Natural killer cell treated with Interleukin-12 subunit alpha and Interleukin-12 subunit beta and Interleukin-15 and Interleukin-18, amount 100 ng/mL, for 72 hours (primary cell): ENCODE results near the gene AGAP3. TPM values are rescaled to one million over a fixed set of nuclear protein-coding genes. Genes with fewer than 3 reads are reported as not detected.

Source experiments
- ATAC-seq, 2 donors: fragments of 150-1000 bp; cut with Tn5 transposase in 1 of 2; sonication (Bioruptor Pico), chemical (Tn5 transposase) in 1 of 2; 2 replicates each; pipeline ENCODE4 v1.10.0; 2021
- DNase-seq: peaks from one replicate; pipeline ENCODE4 v3.0.0; 2022; ENCODE audit warnings: low spot score
- H3K27ac Mint-ChIP-seq, 2 donors: 1 replicate in 1 of 2; 2 replicates in 1 of 2; pipeline ENCODE4 v1.8.0; 2022; ENCODE audit warnings: mixed read lengths in 2 of 2, mild to moderate bottlenecking in 1 of 2, moderate library complexity in 1 of 2
- H3K27me3 Mint-ChIP-seq, 2 donors: 1 replicate in 1 of 2; 2 replicates in 1 of 2; pipeline ENCODE4 v1.8.0; 2022; ENCODE audit warnings: mixed read lengths in 2 of 2
- H3K36me3 Mint-ChIP-seq: one replicate; pipeline ENCODE4 v1.8.0; 2022; ENCODE audit warnings: mixed read lengths
- H3K4me1 Mint-ChIP-seq, 2 donors: 1 replicate in 1 of 2; 2 replicates in 1 of 2; pipeline ENCODE4 v1.8.0; 2022; ENCODE audit warnings: low read depth in 2 of 2, mixed read lengths in 2 of 2, mild to moderate bottlenecking in 1 of 2
- H3K4me3 Mint-ChIP-seq: one replicate; pipeline ENCODE4 v1.8.0; 2022; ENCODE audit warnings: mixed read lengths
- H3K9me3 Mint-ChIP-seq: 2 replicates; pipeline ENCODE4 v1.8.0; 2022; ENCODE audit warnings: mixed read lengths
- total RNA-seq, 2 donors: library from RNA; stranded (reverse); gene quantifications; one replicate each; pipeline ENCODE4 v1.2.3, GENCODE V29; 2022

AGAP3 gene
- total RNA-seq, 2 donors from 2014 or later, result 28.4 to 101 TPM

DNA sequence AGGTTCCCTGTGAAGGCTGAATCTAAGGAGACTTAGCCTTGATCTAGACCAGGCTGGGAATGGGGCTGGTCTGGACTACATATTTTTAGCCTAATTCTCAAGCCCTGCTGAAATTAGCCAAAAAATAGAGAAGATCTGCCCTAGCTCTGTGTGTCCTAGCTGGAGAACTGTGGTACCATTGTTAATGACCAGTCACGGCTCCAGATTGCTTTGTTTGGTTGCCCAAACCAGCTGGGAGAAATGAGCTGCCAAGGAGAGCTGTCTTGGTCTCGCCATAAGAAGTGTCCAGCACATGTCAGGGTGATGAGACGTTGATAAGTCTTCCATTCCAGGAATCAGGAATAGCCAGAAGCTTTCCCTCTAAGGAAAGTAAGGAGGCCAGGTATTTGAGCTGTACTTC, 60.5 kb downstream of the AGAP3 start:
- no peak for ATAC-seq
- no peak for DNase-seq
- Mint-ChIP-seq H3K4me1 (no peaks in the 10 kb centered on the region), H3K9me3 (no peaks in the 10 kb centered on the region), H3K27ac (no peak overlapping the region), H3K36me3 (no peaks in the 10 kb centered on the region), H3K4me3 (no peak overlapping the region), H3K27me3 (peaks cover 0 to 9% of the 10 kb centered on the region in 2 donors)

DNA sequence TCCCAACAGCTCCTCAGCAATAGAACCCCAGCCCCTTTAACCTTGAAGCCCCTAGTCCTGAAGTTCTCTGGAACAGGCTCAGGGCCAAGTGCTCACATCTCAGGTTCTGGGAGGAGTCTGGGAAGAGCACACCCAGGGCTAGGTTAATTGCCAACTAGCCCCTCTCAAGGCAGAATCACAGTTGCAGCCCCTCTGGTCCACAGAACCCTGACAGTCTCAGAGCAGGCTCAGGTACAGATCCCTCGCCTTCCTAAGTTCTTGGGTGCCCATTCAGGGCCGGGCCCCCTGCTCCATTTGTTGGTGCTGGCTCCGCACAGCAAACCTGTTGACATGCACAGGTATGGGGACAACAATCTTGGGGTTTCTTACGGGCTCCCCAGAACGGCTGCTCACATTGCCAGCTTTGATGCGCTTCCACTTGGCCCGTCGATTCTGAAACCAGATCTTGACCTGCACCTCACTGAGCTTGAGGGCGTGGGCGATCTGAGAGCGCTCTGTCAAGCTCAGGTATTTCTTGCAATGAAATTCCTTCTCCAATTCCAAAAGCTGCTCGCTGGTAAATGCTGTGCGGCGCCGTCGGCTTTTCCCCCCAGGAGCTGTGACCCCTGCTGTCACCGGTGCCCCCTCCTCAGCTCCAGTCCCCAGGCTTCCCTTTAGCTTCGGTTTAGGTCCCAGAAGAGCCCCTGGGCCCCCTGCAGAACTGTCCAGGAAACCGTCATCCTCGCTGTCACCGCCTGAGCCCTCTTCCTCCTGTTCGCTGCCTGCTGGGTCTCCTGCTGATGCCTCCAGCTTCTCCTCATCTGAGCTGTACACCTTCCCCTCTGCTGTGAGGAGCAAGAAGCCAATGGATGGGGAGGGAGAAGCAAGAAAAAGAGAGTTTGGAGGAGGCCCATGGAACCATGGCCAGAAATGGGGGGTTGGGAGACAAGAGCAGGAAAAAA, 62.3 kb downstream of the AGAP3 start:
- H3K9me3 Mint-ChIP-seq, result no peaks in the 10 kb centered on the region
- H3K27ac Mint-ChIP-seq, result no peak overlapping the region
- H3K4me3 Mint-ChIP-seq, result no peak overlapping the region
- DNase-seq (no peak), ATAC-seq (no peak)
- H3K36me3 Mint-ChIP-seq, result no peaks in the 10 kb centered on the region
- H3K4me1 Mint-ChIP-seq, result no peaks in the 10 kb centered on the region
- peaks cover 0 to 9% of the 10 kb centered on the region in 2 donors for H3K27me3 Mint-ChIP-seq

DNA sequence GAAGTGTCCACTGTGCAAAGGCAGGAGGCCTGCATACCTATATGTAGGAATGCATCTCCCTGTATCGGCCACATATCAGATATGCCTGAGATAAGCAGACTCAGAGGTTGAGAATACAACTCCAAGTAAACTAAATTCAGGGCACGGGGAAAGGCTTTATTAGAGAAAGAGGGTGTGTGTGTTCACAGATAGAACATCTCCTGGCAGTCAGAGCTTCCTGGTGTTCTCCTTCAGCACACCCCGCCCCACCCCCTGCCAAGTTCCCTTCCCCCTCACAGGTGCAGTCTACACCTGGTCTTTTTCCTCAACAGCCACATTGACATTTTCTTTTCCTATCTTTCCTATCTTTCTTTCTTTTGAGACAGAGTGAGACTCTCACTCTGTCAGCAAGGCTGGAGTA, 64.1 kb downstream of the AGAP3 start:
- no peaks in the 10 kb centered on the region for H3K36me3 Mint-ChIP-seq
- H3K4me1 Mint-ChIP-seq, result no peaks in the 10 kb centered on the region
- H3K27me3 Mint-ChIP-seq, result peaks cover 10 to 13% of the 10 kb centered on the region in 2 donors
- H3K4me3 Mint-ChIP-seq, result no peak overlapping the region
- no peak overlapping the region for H3K27ac Mint-ChIP-seq
- ATAC-seq (no peak), DNase-seq (no peak)
- H3K9me3 Mint-ChIP-seq, result no peaks in the 10 kb centered on the region

DNA sequence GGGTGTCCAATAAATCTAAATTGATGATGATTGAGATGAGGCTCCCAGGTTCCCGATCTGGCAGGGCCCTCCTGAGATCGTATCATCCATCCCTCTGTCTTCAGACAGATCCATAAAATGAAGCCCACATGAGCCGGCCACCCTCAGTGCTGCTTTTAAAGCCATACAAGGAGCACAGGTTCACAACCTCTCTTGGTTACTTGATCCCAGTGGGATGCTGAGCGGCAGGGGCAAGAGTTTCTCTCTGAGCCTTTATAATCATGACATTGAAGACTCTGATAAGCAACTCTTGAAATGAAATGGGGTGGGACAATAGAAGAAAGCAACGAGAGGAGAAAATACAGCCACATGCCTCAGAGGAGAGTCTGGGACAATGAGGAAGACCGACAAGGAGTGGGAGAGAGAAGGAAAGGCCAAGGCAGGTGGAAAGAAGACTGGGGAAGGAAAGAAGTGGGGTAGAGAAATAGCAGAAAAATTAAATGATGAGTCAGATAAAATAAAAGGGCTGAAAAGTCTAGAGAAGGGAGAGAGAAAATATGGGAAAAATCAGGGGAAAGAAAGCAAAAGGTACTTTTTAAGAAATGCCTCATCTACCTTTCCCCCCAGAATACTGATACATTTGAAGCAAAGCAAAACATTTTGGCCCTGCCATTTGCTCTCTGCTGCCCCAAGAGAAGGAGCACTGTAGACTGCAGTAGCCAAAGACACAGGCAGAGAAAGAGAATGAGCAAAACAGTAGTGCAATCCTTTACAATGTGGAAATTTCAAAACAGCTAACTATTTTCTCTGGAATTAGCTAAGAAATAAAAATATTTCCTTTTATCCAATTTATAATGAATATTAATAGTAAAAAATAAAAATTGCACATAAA, 66.6 kb downstream of the AGAP3 start:
- Mint-ChIP-seq H3K4me1 (no peaks in the 10 kb centered on the region), H3K36me3 (no peaks in the 10 kb centered on the region), H3K27ac (no peak overlapping the region), H3K27me3 (peaks cover 21% of the 10 kb centered on the region in 2 donors), H3K9me3 (no peaks in the 10 kb centered on the region), H3K4me3 (no peak overlapping the region)
- ATAC-seq (no peak), DNase-seq (no peak)

DNA sequence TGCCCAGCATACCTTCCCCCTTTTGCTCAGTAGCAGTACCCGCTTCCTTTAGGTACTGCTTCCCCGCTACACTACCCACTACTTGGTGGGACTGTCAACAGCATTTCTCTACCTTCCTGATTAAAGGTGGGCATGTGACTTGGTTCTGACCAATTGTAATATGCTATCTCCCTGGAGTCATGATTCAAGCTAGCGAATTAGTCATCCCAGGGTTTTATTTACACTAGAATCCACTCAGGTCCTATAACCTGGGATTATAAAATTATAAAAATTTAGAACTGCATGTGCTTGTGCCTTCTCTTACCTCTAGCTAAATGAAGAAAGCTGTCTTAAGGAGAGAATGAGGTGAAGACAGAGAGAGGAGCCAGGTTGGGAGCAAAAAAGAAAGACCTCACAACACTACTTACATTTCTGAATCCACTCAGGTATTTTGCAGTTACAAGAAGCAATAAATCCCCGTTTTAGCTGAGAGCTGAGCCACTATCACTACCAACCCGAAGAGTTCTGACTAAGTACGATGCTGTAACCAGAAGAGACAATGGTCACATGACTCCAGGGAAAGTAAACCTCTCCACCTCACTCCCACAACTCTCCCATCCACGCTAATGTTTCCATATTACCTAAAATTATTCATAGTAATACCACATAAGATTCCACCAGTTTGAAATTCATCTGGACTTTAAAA, 71.5 kb downstream of the AGAP3 start:
- H3K4me3 Mint-ChIP-seq, result no peak overlapping the region
- H3K4me1 Mint-ChIP-seq, result no peaks in the 10 kb centered on the region
- H3K27me3 Mint-ChIP-seq, result peaks cover 12 to 21% of the 10 kb centered on the region in 2 donors
- DNase-seq, result no peak
- ATAC-seq, result no peak
- no peaks in the 10 kb centered on the region for H3K9me3 Mint-ChIP-seq
- no peaks in the 10 kb centered on the region for H3K36me3 Mint-ChIP-seq
- H3K27ac Mint-ChIP-seq, result no peak overlapping the region

DNA sequence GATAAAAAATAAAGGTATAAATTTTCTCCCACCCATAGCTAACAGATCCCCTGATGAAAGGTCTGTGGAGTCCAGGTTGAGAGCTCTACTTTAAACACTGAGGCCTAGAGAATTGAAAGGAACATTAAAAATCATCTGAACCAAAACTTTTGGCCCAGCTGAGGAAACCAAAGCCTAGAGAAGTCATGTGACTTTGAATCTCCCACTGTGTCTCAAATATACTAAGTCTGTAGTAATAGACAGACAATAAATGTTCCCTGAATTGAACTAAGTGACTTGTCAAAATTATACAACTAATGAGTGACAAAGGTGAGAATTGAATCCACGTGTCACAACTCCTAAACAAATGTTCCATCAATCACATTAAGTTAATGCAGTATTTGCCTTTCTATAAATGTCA, 75.5 kb downstream of the AGAP3 start:
- Mint-ChIP-seq H3K36me3 (no peaks in the 10 kb centered on the region), H3K9me3 (no peaks in the 10 kb centered on the region), H3K27ac (no peak overlapping the region), H3K4me1 (no peaks in the 10 kb centered on the region), H3K4me3 (no peak overlapping the region), H3K27me3 (peaks cover 5 to 6% of the 10 kb centered on the region in 2 donors)
- no peak for DNase-seq
- no peak for ATAC-seq

DNA sequence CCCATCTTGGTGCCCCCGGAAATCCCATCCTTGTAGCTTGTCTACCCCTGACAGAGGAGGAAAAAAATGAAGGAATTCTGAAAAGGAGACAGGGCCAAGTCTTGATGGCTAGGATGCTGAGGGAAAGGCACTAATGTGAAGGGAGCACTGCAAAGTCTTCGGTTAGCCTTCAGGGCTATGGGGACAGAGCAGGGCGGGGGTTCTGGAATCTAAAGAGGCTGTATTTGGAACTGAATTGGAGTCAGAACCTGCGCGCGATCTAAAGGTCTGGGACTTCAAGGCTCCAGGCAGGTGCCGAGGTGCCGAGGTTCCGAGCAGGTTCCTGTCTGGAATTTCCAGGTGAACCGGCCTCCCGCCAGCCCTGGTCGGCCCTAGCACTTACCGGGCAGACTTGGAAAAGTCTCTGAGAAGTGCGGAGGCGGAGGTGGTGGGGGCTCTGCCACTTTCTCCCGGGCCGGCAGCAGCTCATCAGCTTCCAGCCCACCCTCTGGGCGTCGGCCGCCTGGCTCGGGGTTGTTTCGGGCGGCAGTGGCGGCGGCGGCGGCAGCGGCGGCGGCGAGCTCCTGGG, 80.4 kb downstream of the AGAP3 start:
- Mint-ChIP-seq H3K4me1 (peaks cover 6 to 8% of the 10 kb centered on the region in 2 donors), H3K9me3 (no peaks in the 10 kb centered on the region), H3K27ac (no peak overlapping the region), H3K4me3 (peak overlapping the region; percentile 10), H3K27me3 (peaks cover 21 to 26% of the 10 kb centered on the region in 2 donors), H3K36me3 (no peaks in the 10 kb centered on the region)
- DNase-seq (no peak), ATAC-seq (no peak)

DNA sequence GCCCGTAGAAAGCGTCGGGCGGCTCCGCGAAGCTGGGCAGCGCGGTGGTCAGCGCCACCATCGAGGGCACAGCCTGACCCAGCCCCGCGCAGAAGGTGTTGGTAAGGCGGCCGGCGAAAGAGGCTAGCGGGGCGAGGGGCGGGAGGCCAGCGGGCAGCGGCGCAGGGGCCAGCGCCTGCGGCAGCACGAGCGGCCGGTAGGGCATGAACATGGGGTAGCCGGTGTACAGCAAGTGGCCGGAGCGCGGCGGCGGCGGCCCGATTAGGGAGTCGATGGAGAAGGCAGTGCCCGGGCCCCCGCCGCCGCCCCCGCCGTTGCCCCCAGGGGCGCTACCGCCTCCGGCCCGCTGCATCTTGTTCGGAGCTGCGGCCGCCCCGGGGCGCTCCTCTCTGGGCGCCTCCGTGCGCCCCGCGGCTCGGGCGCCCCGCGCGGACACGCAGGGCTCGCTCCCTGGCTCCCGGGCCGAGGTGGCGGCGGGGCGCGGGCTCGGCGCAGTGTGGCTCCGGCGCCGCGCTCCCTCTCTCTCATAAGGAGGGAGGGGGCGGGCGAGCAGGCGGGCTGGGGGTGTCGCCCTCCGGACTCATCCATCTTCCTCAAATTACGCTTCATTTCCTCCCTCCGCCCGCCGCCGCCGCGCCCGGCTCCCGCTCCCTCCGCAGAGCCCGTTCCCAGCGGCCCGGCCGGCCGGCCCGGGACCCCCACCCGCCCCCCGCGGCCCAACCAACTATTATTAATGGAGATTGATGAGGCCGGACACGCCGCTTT, 81.1 kb downstream of the AGAP3 start, which contains the start of gene GBX1:
Gene GBX1 (minus strand): TSS at position 498 of the 765 bp plus-strand sequence. CDS start 146 bp downstream, at position 352.
- no peaks in the 10 kb centered on the region for H3K9me3 Mint-ChIP-seq
- no peak within 1 kb of the TSS for H3K27ac Mint-ChIP-seq
- H3K27me3 Mint-ChIP-seq, result peaks cover 26 to 29% of the 10 kb centered on the region in 2 donors
- no peaks in the 10 kb centered on the region for H3K36me3 Mint-ChIP-seq
- peaks cover 7 to 8% of the 10 kb centered on the region in 2 donors for H3K4me1 Mint-ChIP-seq
- peak; percentile 26 to 54 for ATAC-seq
- peak within 1 kb of the TSS; percentile 85 for H3K4me3 Mint-ChIP-seq
- DNase-seq, result no peak

DNA sequence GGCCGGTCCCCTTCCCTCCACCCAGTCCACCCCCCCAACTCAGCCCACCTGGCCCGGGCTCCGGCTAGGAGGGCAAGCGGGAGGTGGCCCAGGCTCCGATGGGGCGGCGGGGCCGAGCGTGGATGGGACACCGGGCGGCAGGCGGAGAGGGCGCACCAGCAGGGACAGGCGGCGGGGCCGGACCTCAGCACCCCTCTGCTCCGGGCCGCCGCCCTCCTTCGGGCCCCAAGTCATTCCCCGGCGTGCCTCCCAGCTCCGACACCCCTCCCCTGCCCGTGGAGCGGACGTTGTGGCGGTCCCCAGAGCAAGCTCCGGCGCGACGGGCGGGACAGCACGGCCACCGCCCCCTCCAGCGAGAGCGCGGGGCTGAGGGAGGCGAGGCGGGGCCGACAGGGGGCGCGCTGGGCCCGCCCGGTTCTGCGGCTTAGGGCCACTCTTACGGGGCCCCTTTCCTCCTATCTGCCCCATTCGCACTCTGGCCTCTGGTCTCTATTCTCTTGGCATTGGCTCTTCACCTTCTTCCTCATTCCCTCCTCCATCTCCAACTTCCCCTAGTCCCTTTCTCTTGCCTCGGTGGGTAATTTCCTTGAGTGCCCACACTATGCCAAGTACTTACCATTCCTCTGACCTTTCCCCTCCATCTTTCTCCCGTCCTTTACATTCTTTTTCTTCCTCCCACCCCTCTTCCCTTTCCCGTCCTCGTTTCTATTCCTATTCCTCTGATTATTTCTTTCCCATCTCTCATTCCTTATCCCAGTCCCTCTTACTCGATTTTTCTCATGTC, 81.9 kb downstream of the AGAP3 start:
- no peaks in the 10 kb centered on the region for H3K36me3 Mint-ChIP-seq
- H3K4me3 Mint-ChIP-seq, result peak overlapping the region; percentile 85
- H3K4me1 Mint-ChIP-seq, result peaks cover 8 to 12% of the 10 kb centered on the region in 2 donors
- peaks cover 34 to 36% of the 10 kb centered on the region in 2 donors for H3K27me3 Mint-ChIP-seq
- peak; percentile 84 for ATAC-seq
- no peaks in the 10 kb centered on the region for H3K9me3 Mint-ChIP-seq
- no peak overlapping the region for H3K27ac Mint-ChIP-seq
- DNase-seq, result no peak

DNA sequence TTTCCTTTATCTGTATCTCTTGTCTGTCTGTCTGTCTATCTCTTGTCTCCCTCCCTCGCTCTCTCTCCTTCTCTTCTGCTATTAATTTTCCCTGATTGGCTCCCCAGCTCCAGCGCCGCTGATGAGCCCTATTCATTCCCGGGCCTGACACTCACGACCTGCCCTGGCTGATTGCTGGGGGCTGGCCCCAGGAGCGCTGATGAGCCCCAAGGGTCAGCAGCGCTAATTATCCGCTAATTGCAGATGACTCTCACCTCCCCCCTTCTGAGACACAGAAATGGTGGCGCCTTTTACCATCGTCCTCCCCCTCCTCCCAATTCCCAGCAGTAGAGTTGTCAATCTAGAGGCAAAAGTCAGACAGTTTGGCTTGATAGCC, 82.5 kb downstream of the AGAP3 start:
- H3K27ac Mint-ChIP-seq, result no peak overlapping the region
- peaks cover 8 to 12% of the 10 kb centered on the region in 2 donors for H3K4me1 Mint-ChIP-seq
- no peaks in the 10 kb centered on the region for H3K36me3 Mint-ChIP-seq
- no peak for DNase-seq
- peak overlapping the region; percentile 85 for H3K4me3 Mint-ChIP-seq
- no peaks in the 10 kb centered on the region for H3K9me3 Mint-ChIP-seq
- H3K27me3 Mint-ChIP-seq, result peaks cover 39 to 41% of the 10 kb centered on the region in 2 donors
- no peak for ATAC-seq

DNA sequence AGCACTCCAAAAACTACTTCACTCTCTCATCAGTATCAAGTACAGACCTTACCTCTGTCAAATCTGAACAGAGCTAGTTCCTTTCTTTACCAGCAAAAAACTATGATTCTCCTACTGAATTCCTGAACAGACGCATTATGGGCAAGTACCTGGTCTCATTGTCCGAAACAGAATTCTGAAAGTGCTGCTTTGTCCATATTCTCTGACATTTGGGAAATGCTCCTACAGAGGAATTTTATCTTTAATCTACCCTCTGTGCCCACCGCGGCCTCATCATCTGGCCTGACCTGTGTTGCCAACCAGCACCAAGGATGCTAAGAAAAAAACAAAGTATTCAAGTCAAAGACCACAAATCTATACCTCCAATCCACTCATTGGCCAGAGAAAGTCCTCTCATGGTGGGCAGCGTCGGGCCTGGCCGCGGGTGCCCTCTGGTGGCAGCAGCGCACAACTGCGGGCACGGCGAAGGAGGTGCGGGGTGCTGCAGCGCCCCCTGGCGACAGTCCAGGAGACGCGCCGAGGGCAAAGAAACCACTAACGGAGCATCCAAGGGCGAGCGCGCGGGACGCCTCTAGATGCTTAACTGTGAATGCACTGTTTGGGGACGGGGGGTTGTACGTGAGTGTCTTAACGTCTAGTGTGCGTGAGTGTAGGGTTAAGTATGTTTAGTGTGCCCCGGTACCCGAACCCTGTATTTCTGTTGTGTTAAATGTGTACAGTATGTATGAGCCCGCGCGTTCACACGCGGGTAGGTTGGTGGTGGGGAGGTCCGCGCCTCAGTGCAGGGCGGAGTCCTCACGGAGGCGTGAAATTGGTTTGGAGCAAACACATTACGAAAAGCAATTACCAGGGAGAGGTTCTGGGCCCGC, 86.2 kb downstream of the AGAP3 start:
- ATAC-seq, result peak; percentile 84 to 88
- no peak overlapping the region for H3K4me3 Mint-ChIP-seq
- H3K36me3 Mint-ChIP-seq, result no peaks in the 10 kb centered on the region
- peaks cover 39 to 44% of the 10 kb centered on the region in 2 donors for H3K27me3 Mint-ChIP-seq
- H3K27ac Mint-ChIP-seq, result peak overlapping the region in 1 of 2 donors; percentile 16
- H3K4me1 Mint-ChIP-seq, result peaks cover 8 to 15% of the 10 kb centered on the region in 2 donors
- no peaks in the 10 kb centered on the region for H3K9me3 Mint-ChIP-seq
- DNase-seq, result peak; percentile 87
